Endothelial cell (in vitro differentiated cells): ENCODE results near the gene CBX2. TPM values are rescaled to one million over a fixed set of nuclear protein-coding genes. Genes with fewer than 3 reads are reported as not detected.
A peak's percentile ranks its signal among the peaks of the same experiment; 100 is the strongest.

Source experiments
- DNase-seq: peaks from one replicate; pipeline ENCODE4 v3.0.0; 2021; ENCODE audit warnings: low spot score
- H3K27ac Mint-ChIP-seq: one replicate; pipeline ENCODE4 v1.8.0; 2021; ENCODE audit warnings: mixed read lengths, inconsistent platforms; ENCODE audit not compliant: unreplicated experiment
- H3K27me3 Mint-ChIP-seq: one replicate; pipeline ENCODE4 v1.8.0; 2021; ENCODE audit warnings: mild to moderate bottlenecking, moderate library complexity, mixed read lengths, inconsistent platforms; ENCODE audit not compliant: unreplicated experiment
- H3K36me3 Mint-ChIP-seq: one replicate; pipeline ENCODE4 v1.8.0; 2021; ENCODE audit warnings: mild to moderate bottlenecking, low read depth, mixed read lengths, inconsistent platforms; ENCODE audit not compliant: unreplicated experiment
- H3K4me1 Mint-ChIP-seq: one replicate; pipeline ENCODE4 v1.8.0; 2021; ENCODE audit warnings: mild to moderate bottlenecking, mixed read lengths, inconsistent platforms; ENCODE audit not compliant: unreplicated experiment
- H3K4me3 Mint-ChIP-seq: one replicate; pipeline ENCODE4 v1.8.0; 2021; ENCODE audit warnings: mild to moderate bottlenecking, mixed read lengths, inconsistent platforms; ENCODE audit not compliant: unreplicated experiment
- H3K9me3 Mint-ChIP-seq: one replicate; pipeline ENCODE4 v1.8.0; 2021; ENCODE audit warnings: mixed read lengths, inconsistent platforms; ENCODE audit not compliant: unreplicated experiment
- CTCF ChIP-seq: fragments of 200-600 bp; sonication (generic); IDR thresholded peaks from one replicate; pipeline ENCODE4 v1.5.0; 2021; ENCODE audit warnings: antibody characterized with exemption; ENCODE audit not compliant: unreplicated experiment
- total RNA-seq: library from RNA; stranded (reverse); fragmentation: NEBNext Ultra II Directional; extraction: Animal tissue kit (Norgen Biotek cat#: 25700); gene quantifications from one replicate; pipeline ENCODE4 v1.2.1, GENCODE V29; 2021; ENCODE audit not compliant: unreplicated experiment

The CBX2 gene
- total RNA-seq, 1 donor from 2014 or later, result 50.0 TPM

GRCh38 chr17:79784353-79785016 is 6.5 kb downstream of the CBX2 start:
- no peak for DNase-seq
- TF ChIP-seq CTCF, result no peak
- Mint-ChIP-seq H3K36me3 (peaks cover 37% of the 10 kb centered on the region), H3K4me1 (peaks cover 33% of the 10 kb centered on the region), H3K27me3 (peaks cover 18% of the 10 kb centered on the region), H3K9me3 (no peaks in the 10 kb centered on the region), H3K27ac (no peak overlapping the region), H3K4me3 (no peak overlapping the region)

GRCh38 chr17:79785017-79785899 is 7.3 kb downstream of the CBX2 start:
- DNase-seq, result no peak
- TF ChIP-seq CTCF, result no peak
- peaks cover 25% of the 10 kb centered on the region for H3K4me1 Mint-ChIP-seq
- no peak overlapping the region for H3K4me3 Mint-ChIP-seq
- H3K36me3 Mint-ChIP-seq, result peaks cover 30% of the 10 kb centered on the region
- H3K27ac Mint-ChIP-seq, result no peak overlapping the region
- H3K9me3 Mint-ChIP-seq, result no peaks in the 10 kb centered on the region
- peaks cover 12% of the 10 kb centered on the region for H3K27me3 Mint-ChIP-seq

GRCh38 chr17:79785900-79786810 is 8.2 kb downstream of the CBX2 start:
- peaks cover 9% of the 10 kb centered on the region for H3K27me3 Mint-ChIP-seq
- no peak overlapping the region for H3K27ac Mint-ChIP-seq
- H3K4me1 Mint-ChIP-seq, result peaks cover 16% of the 10 kb centered on the region
- H3K36me3 Mint-ChIP-seq, result peaks cover 23% of the 10 kb centered on the region
- no peaks in the 10 kb centered on the region for H3K9me3 Mint-ChIP-seq
- DNase-seq, result no peak
- H3K4me3 Mint-ChIP-seq, result no peak overlapping the region
- TF ChIP-seq CTCF, result no peak

GRCh38 chr17:79786930-79787643 is 9.1 kb downstream of the CBX2 start:
- no peak for DNase-seq
- peaks cover 20% of the 10 kb centered on the region for H3K36me3 Mint-ChIP-seq
- peak overlapping the region; percentile 42 for H3K4me3 Mint-ChIP-seq
- peaks cover 9% of the 10 kb centered on the region for H3K27me3 Mint-ChIP-seq
- TF ChIP-seq CTCF, result no peak
- no peak overlapping the region for H3K27ac Mint-ChIP-seq
- H3K4me1 Mint-ChIP-seq, result peaks cover 9% of the 10 kb centered on the region
- H3K9me3 Mint-ChIP-seq, result no peaks in the 10 kb centered on the region
